H1 (cell line): ENCODE measurements around the gene FXYD7. TPM values are rescaled to one million over a fixed set of nuclear protein-coding genes. Genes with fewer than 3 reads are reported as not detected.

Source experiments
- CTCF ChIA-PET: fragments of 300-600 bp; sonication (Branson Sonifier 250); formaldehyde crosslinking; loops from one replicate; lab custom pipeline; 2021; ENCODE audit not compliant: partially characterized antibody; lab: Charles Lee
- POLR2A ChIA-PET: fragments of 300-600 bp; sonication (Branson Sonifier 250); formaldehyde crosslinking; loops from one replicate; lab custom pipeline; 2021; ENCODE audit warnings: inconsistent platforms; ENCODE audit not compliant: partially characterized antibody; lab: Charles Lee
- DNase-seq, 2 experiments: peaks; one replicate each; pipeline versions ENCODE4 v3.0.0 to v3.0.0-alpha.2; 2010 to 2022; ENCODE audit warnings: low spot score in 2 of 2, low read depth in 1 of 2, mixed read lengths in 1 of 2
- FAIRE-seq: peaks from 2 replicates; lab custom pipeline; 2011; peaks lifted over from hg19 to GRCh38; lab: Jason Lieb, UNC
- H2AFZ ChIP-seq: 2 replicates; pipeline ENCODE4 v1.8.1; 2012; ENCODE audit warnings: low read length, inconsistent platforms
- H2AK5ac ChIP-seq: 2 replicates; pipeline ENCODE4 v1.6.1; 2013; ENCODE audit warnings: low read depth, low read length
- H2BK120ac ChIP-seq: replicated peaks from 2 replicates; pipeline ENCODE3; 2013; ENCODE audit warnings: low read depth, low read length, inconsistent platforms
- H2BK12ac ChIP-seq: 2 replicates; pipeline ENCODE4 v1.6.1; 2013; ENCODE audit warnings: low read depth, low read length
- H2BK15ac ChIP-seq: 2 replicates; pipeline ENCODE4 v1.6.1; 2013; ENCODE audit warnings: low read length
- H2BK20ac ChIP-seq: 2 replicates; pipeline ENCODE4 v1.6.1; 2013; ENCODE audit warnings: low read length
- H2BK5ac ChIP-seq: 2 replicates; pipeline ENCODE4 v1.6.1; 2013; ENCODE audit warnings: low read depth, low read length
- H3K14ac ChIP-seq: 2 replicates; pipeline ENCODE4 v1.6.1; 2013; ENCODE audit warnings: inconsistent platforms; ENCODE audit not compliant: insufficient read length
- H3K18ac ChIP-seq: 2 replicates; pipeline ENCODE4 v1.6.1; 2013; ENCODE audit warnings: low read length; ENCODE audit errors: extremely low read depth
- H3K23ac ChIP-seq: 2 replicates; pipeline ENCODE4 v1.6.1; 2013; ENCODE audit warnings: inconsistent platforms; ENCODE audit not compliant: insufficient read length
- H3K23me2 ChIP-seq: 2 replicates; pipeline ENCODE4 v1.6.1; 2013; ENCODE audit warnings: low read depth, low read length
- H3K27ac ChIP-seq: 2 replicates; pipeline ENCODE4 v1.6.1; 2011; ENCODE audit warnings: low read depth, low read length, inconsistent platforms
- H3K27me3 ChIP-seq, 4 experiments: replicated peaks in 1 of 4; 1 replicate in 1 of 4; 2 replicates in 3 of 4; pipeline versions ENCODE4 v1.6.1 to v1.8.1; 2011 to 2013; ENCODE audit warnings: low read length in 3 of 4, mild to moderate bottlenecking in 3 of 4, inconsistent platforms in 2 of 4, mixed read lengths in 2 of 4, moderate library complexity in 1 of 4; ENCODE audit not compliant: control insufficient read depth in 3 of 4, insufficient read depth in 3 of 4; ENCODE audit errors: extremely low read depth in 1 of 4
- H3K36me3 ChIP-seq, 4 experiments: 2 replicates each; pipeline versions ENCODE4 v1.6.1 to v1.8.1; 2011 to 2013; ENCODE audit warnings: mild to moderate bottlenecking in 4 of 4, low read length in 3 of 4, moderate library complexity in 2 of 4, control low read depth in 1 of 4, inconsistent platforms in 1 of 4; ENCODE audit not compliant: insufficient read depth in 4 of 4, control insufficient read depth in 2 of 4
- H3K4ac ChIP-seq: replicated peaks from 2 replicates; pipeline ENCODE3; 2013; ENCODE audit warnings: low read length, low read depth, mixed read lengths, inconsistent platforms; ENCODE audit not compliant: insufficient read length
- H3K4me1 ChIP-seq, 4 experiments: replicated peaks in 1 of 4; 1 replicate in 1 of 4; 2 replicates in 3 of 4; pipeline versions ENCODE4 v1.6.1 to v1.8.1; 2011 to 2013; ENCODE audit warnings: low read length in 3 of 4, inconsistent platforms in 2 of 4, mixed read lengths in 1 of 4; ENCODE audit not compliant: insufficient read depth in 4 of 4, control insufficient read depth in 3 of 4
- H3K4me2 ChIP-seq, 2 experiments: 2 replicates each; pipeline versions ENCODE4 v1.6.1 to v1.8.1; 2011 to 2013; ENCODE audit warnings: low read depth in 2 of 2, low read length in 2 of 2, control low read depth in 1 of 2, inconsistent platforms in 1 of 2, mild to moderate bottlenecking in 1 of 2; ENCODE audit not compliant: insufficient read depth in 1 of 2
- H3K4me3 ChIP-seq, 4 experiments: fragments of 200-600, 300-600 bp in 1 of 4; sonication (generic), shearing (Covaris generic), sonication (Bioruptor Twin) in 1 of 4; 2 replicates each; pipeline versions ENCODE4 v1.5.1 to v1.8.1; 2011 to 2016; ENCODE audit warnings: low read length in 4 of 4, low read depth in 3 of 4, control low read depth in 2 of 4, inconsistent platforms in 2 of 4, mild to moderate bottlenecking in 2 of 4, mixed read lengths in 1 of 4, moderate library complexity in 1 of 4; ENCODE audit not compliant: insufficient read depth in 2 of 4; ENCODE audit errors: extremely low read depth in 1 of 4
- H3K56ac ChIP-seq: replicated peaks from 2 replicates; pipeline ENCODE3; 2013; ENCODE audit warnings: low read depth, mild to moderate bottlenecking, mixed read lengths, low read length, inconsistent platforms; ENCODE audit not compliant: insufficient read length
- H3K79me1 ChIP-seq: 2 replicates; pipeline ENCODE4 v1.6.1; 2013; ENCODE audit warnings: low read depth, low read length, control low read depth
- H3K79me2 ChIP-seq, 2 experiments: 2 replicates each; pipeline versions ENCODE4 v1.6.1 to v1.8.1; 2012 to 2013; ENCODE audit warnings: low read length in 2 of 2, mild to moderate bottlenecking in 2 of 2, inconsistent platforms in 1 of 2; ENCODE audit not compliant: insufficient read depth in 2 of 2, control insufficient read depth in 1 of 2
- H3K9ac ChIP-seq, 4 experiments: replicated peaks in 1 of 4; 1 replicate in 1 of 4; 2 replicates in 3 of 4; pipeline versions ENCODE4 v1.6.1 to v1.8.1; 2011 to 2013; ENCODE audit warnings: low read depth in 3 of 4, low read length in 3 of 4, control low read depth in 2 of 4, mild to moderate bottlenecking in 2 of 4, moderate library complexity in 2 of 4, inconsistent platforms in 1 of 4; ENCODE audit errors: extremely low read depth in 1 of 4
- H3K9me3 ChIP-seq, 2 experiments: 2 replicates each; pipeline versions ENCODE4 v1.6.1 to v1.8.1; 2012 to 2013; ENCODE audit warnings: mild to moderate bottlenecking in 2 of 2, moderate library complexity in 2 of 2, control low read depth in 1 of 2, inconsistent platforms in 1 of 2, low read depth in 1 of 2, low read length in 1 of 2, mixed read lengths in 1 of 2; ENCODE audit not compliant: insufficient read depth in 2 of 2
- H4K20me1 ChIP-seq, 2 experiments: replicated peaks in 1 of 2; 2 replicates each; pipeline versions ENCODE3 to v1.8.1; 2011 to 2013; ENCODE audit warnings: inconsistent platforms in 2 of 2, low read length in 2 of 2, mild to moderate bottlenecking in 1 of 2; ENCODE audit not compliant: insufficient read depth in 2 of 2, control insufficient read depth in 1 of 2
- H4K5ac ChIP-seq: 2 replicates; pipeline ENCODE4 v1.6.1; 2013; ENCODE audit warnings: low read length, low read depth, mixed read lengths, inconsistent platforms; ENCODE audit not compliant: insufficient read length
- H4K8ac ChIP-seq: 2 replicates; pipeline ENCODE4 v1.8.0; 2013; ENCODE audit warnings: mild to moderate bottlenecking, moderate library complexity, low read length, inconsistent platforms; ENCODE audit not compliant: insufficient read depth; ENCODE audit errors: extremely low read depth
- H4K91ac ChIP-seq: replicated peaks from 2 replicates; pipeline ENCODE3; 2013; ENCODE audit warnings: low read length, mixed read lengths, inconsistent platforms; ENCODE audit not compliant: insufficient read length
- POU5F1 ChIP-seq: IDR thresholded peaks from 2 replicates; pipeline ENCODE4 v1.6.1; 2011; ENCODE audit warnings: low read depth, mild to moderate bottlenecking, low read length, moderate library complexity
- RBBP5 ChIP-seq: IDR thresholded peaks from 2 replicates; pipeline ENCODE4 v1.7.1; 2012; ENCODE audit warnings: low read depth, mild to moderate bottlenecking, inconsistent platforms, low read length, moderate library complexity, borderline replicate concordance
- SP2 ChIP-seq: IDR thresholded peaks from 2 replicates; pipeline ENCODE4 v1.6.1; 2012; ENCODE audit warnings: mild to moderate bottlenecking, low read length, inconsistent platforms
- WGBS, 2 experiments: shearing (Covaris generic) in 1 of 2; methylation state at CpG; one replicate each; pipeline versions ENCODE4 v1.1.6 to v1.1.7; 2013 to 2015; ENCODE audit warnings: low lambda C conversion rate in 2 of 2, mixed read lengths in 2 of 2, inconsistent platforms in 1 of 2, low coverage in 1 of 2, missing lambda C conversion rate in 1 of 2; ENCODE audit not compliant: insufficient replicate concordance in 2 of 2, insufficient coverage in 1 of 2, insufficient read length in 1 of 2; ENCODE audit errors: extremely low coverage in 1 of 2, missing lambda C conversion rate in 1 of 2; 5-methylcytosine and 5-hydroxymethylcytosine counted together
- polyA plus RNA-seq, 7 experiments: library from polyadenylated mRNA; depleted of rRNA in 3 of 7; stranded (reverse) in 5 of 7; unstranded in 2 of 7; fragments of >200 nt in 5 of 7; fragments of 200-250 nt in 2 of 7; gene quantifications; 1 replicate in 5 of 7; 2 replicates in 1 of 7; 4 replicates in 1 of 7; pipeline versions ENCODE4 v1.2.1 to v1.2.3, GENCODE V29; 2011 to 2013; ENCODE audit warnings: missing spikeins in 2 of 7, mixed read lengths in 2 of 7
- total RNA-seq: library from RNA; stranded (reverse); fragmentation: NEBNext Ultra II Directional; extraction: Animal tissue kit (Norgen Biotek cat#: 25700); gene quantifications from 2 replicates; pipeline ENCODE4 v1.2.1, GENCODE V29; 2021

FXYD7 gene
- total and polyA plus RNA-seq, 2 of the 8 experiments (the other 6 are each of a cell fraction or from before 2014, with no cell fraction given) = 12.1 to 14.3 TPM

DNA sequence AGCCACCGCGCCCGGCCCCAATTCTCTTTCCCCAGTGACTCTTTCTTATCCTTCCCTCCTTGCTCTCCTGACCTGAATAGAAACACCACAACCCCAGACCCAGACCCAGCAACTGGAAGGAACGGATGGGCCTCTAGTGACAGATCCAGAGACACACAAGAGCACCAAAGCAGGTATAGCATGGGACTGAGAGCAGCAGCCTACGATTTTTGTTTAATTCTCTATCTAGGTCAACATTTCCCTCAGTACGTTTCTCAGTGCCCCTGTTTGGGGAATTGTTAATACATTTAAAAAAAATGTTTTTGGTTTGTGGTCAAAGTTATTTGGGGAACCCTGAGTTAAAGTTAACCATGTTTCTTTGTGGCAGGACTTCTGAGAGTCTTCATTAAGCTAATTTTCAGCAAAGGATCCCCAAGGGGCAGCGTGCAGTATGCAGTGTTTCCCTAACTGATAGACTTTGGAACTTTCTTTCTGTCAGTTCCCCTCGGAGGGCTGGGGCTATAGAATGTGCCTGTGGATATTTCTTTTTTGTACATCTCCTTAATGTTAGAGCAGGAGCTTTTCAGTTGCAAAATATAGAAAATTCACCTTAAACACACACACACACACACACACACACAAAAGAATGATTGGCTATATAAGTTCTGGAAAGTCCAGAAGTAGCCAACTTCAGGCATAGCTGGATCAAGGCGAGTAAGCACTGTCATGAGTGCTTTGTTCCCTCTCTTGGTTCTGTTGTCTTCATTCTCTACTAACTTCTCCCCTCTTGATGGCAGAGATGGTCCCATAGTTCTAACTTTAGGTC, 17.8 kb downstream of the FXYD7 start:
- Histone ChIP-seq H3K27ac (no peak overlapping the region), H3K18ac (no peak overlapping the region), H3K56ac (no peak overlapping the region), H3K4me2 (no peak overlapping the region), H3K9me3 (0 out of 4 replicates have a peak, but pooled peaks cover 0 to 2% of the 10 kb centered on the region in 2 experiments), H3K4ac (no peak overlapping the region), H3K4me1 (peaks cover 0 to 2% (median under 1%) of the 10 kb centered on the region in 4 experiments; a peak in 1 of 7 replicates), H2BK20ac (no peak overlapping the region), H4K20me1 (peaks cover 1 to 7% of the 10 kb centered on the region in 2 experiments), H2BK15ac (no peak overlapping the region), H2BK12ac (no peak overlapping the region), H3K14ac (no peak overlapping the region), H4K5ac (no peak overlapping the region), H4K8ac (no peak overlapping the region), H2AK5ac (no peak overlapping the region), H2BK5ac (no peak overlapping the region), H3K23me2 (no peaks in the 10 kb centered on the region), H2BK120ac (no peak overlapping the region), H3K79me1 (peaks cover 6% of the 10 kb centered on the region), H3K79me2 (peaks cover 0 to 4% of the 10 kb centered on the region in 2 experiments; a peak in 1 of 4 replicates), H2AFZ (no peak overlapping the region)
- POLR2A ChIA-PET = interaction anchor here (0.7 to 2.3 kb wide), 6 partner anchors 8 to 18 kb away, joined by 3 to 8 read pairs (median 4); no protein-coding TSS in a partner anchor
- DNase-seq = no peak
- TF ChIP-seq POU5F1 (no peak), SP2 (no peak), RBBP5 (no peak)
- TF ChIP-seq, all 59 proteins: peak for 0
- no peak for FAIRE-seq
- Histone ChIP-seq H3K4me3 (no peak overlapping the region), H4K91ac (no peak overlapping the region), H3K36me3 (peaks cover 7 to 61% (median 37%) of the 10 kb centered on the region in 4 experiments; a peak in 7 of 8 replicates), H3K23ac (no peak overlapping the region), H3K9ac (no peak overlapping the region), H3K27me3 (no peaks in the 10 kb centered on the region)
- CTCF ChIA-PET = interaction anchor here (0.6 to 2.4 kb wide), 9 partner anchors 10 to 348 kb away, joined by 3 to 7 read pairs (median 4); no protein-coding TSS in a partner anchor
- 95% methylated on average over 9 of the region's 9 CpGs; no CpG with 5 or more reads in 1 of the 2 experiments for WGBS, 2 experiments
